ENCODE data around the gene LAMA2.

The LAMA2 gene

DNA sequence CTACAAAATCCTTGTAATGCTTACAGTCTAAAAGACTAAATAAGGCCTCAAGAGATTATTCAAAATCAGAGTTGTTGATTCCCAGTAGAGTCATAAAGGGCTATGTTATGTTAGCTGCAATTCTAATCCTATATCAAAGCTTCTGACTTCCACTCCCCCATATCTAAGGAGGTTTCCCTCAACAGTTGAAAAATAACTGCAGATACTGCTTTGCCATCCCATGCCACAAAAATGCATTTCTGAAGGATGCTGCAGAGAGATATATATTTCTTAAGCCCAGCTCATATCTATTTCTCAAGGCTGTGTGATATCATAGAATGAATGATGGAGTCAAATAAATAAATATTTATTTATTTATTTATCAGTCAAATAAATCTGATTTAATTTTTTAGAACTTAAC lies 332.3 kb downstream of the LAMA2 start:
- no peaks in the 10 kb centered on the region for H3K36me3 ChIP-seq (ENCODE audit: control insufficient read depth in 4 of 4, insufficient read depth in 4 of 4, low read length in 3 of 4)
- H3K27me3 ChIP-seq (replicated peaks in 2 of 5; ENCODE audit: control insufficient read depth in 4 of 5, insufficient read depth in 5 of 5, low read length in 4 of 5) = no peaks in the 10 kb centered on the region
- DNase-seq = no peak
- H3K4me3 ChIP-seq (ENCODE audit: control insufficient read depth in 1 of 7, extremely low read depth in 1 of 7, insufficient read depth in 4 of 7, low read depth in 2 of 7, low read length in 6 of 7) = no peak overlapping the region
- H3K27ac ChIP-seq (ENCODE audit: insufficient read depth in 1 of 2, low read depth in 1 of 2, low read length in 2 of 2, poor library complexity in 1 of 2, severe bottlenecking in 2 of 2) = no peak overlapping the region
- POLR2A ChIA-PET = no interaction called here
- no peaks in the 10 kb centered on the region for H3K4me1 ChIP-seq (ENCODE audit: control extremely low read depth in 1 of 4, control insufficient read depth in 4 of 4, insufficient read depth in 4 of 4, low read length in 3 of 4)
- CTCF ChIA-PET = no interaction called here
- H3K9me3 ChIP-seq (ENCODE audit: control extremely low read depth in 1 of 5, control insufficient read depth in 4 of 5, insufficient read depth in 2 of 5, low read depth in 1 of 5, low read length in 4 of 5) = no peaks in the 10 kb centered on the region

DNA sequence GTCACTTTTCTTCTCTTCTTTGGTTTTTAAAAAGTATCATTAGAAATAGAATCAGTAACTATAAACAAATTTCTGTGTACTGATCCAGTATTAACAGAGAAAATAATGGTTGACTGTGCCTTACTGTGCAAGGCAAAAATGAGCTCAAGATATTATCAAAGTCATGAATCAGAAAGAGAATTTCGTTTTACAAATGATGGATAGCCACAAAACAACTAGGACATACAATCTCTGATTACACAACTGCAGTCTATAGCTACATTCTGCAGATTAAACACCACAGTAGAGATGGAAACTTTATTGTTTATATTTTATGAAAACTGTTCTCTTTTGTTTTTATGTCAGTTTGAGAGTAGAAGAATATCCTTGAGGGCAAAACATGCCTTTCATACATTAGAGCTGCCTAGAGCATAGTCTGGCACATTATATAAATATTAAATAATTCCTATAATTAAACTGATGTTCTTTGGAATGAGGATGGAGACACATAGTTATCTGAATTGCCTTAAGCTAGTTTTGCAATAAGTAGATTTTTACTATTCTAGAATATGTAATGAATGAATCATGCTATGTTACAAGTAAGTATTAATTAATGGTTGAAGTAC lies 333.1 kb downstream of the LAMA2 start:
- ChIA-PET POLR2A (no interaction called here), CTCF (no interaction called here)
- Histone ChIP-seq H3K4me3 (ENCODE audit: control insufficient read depth in 1 of 7, extremely low read depth in 1 of 7, insufficient read depth in 4 of 7, low read depth in 2 of 7, low read length in 6 of 7) (no peak overlapping the region), H3K27me3 (replicated peaks in 2 of 5; ENCODE audit: control insufficient read depth in 4 of 5, insufficient read depth in 5 of 5, low read length in 4 of 5) (no peaks in the 10 kb centered on the region), H3K27ac (ENCODE audit: insufficient read depth in 1 of 2, low read depth in 1 of 2, low read length in 2 of 2, poor library complexity in 1 of 2, severe bottlenecking in 2 of 2) (no peak overlapping the region), H3K4me1 (ENCODE audit: control extremely low read depth in 1 of 4, control insufficient read depth in 4 of 4, insufficient read depth in 4 of 4, low read length in 3 of 4) (no peaks in the 10 kb centered on the region), H3K36me3 (ENCODE audit: control insufficient read depth in 4 of 4, insufficient read depth in 4 of 4, low read length in 3 of 4) (no peaks in the 10 kb centered on the region), H3K9me3 (ENCODE audit: control extremely low read depth in 1 of 5, control insufficient read depth in 4 of 5, insufficient read depth in 2 of 5, low read depth in 1 of 5, low read length in 4 of 5) (no peaks in the 10 kb centered on the region)
- no peak for DNase-seq
- WGBS (ENCODE audit: insufficient coverage) = no CpG with 5 or more reads among the region's 1 CpG

DNA sequence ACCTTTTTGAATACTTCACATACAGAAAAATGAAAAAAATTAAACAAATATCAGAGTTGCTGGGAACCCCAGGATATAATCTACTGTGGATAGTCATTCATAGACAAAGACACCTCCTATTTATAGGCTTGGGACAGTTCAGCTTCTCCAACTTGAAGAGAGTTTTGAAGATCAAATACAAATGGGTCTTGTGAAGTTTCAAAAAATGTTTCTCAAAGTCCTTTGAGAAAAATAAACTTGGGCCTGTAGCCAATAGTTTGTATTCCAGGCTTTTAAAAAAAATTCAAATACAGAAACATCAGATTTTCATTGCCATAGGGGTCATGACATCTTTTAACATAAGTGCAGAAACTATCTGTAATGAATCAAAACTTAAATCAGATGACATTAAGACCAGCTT lies 334.8 kb downstream of the LAMA2 start:
- ChIA-PET CTCF (no interaction called here), POLR2A (no interaction called here)
- no peaks in the 10 kb centered on the region for H3K9me3 ChIP-seq (ENCODE audit: control extremely low read depth in 1 of 5, control insufficient read depth in 4 of 5, insufficient read depth in 2 of 5, low read depth in 1 of 5, low read length in 4 of 5)
- H3K27me3 ChIP-seq (replicated peaks in 2 of 5; ENCODE audit: control insufficient read depth in 4 of 5, insufficient read depth in 5 of 5, low read length in 4 of 5) = no peaks in the 10 kb centered on the region
- no peaks in the 10 kb centered on the region for H3K4me1 ChIP-seq (ENCODE audit: control extremely low read depth in 1 of 4, control insufficient read depth in 4 of 4, insufficient read depth in 4 of 4, low read length in 3 of 4)
- no peak for DNase-seq
- no peak overlapping the region for H3K4me3 ChIP-seq (ENCODE audit: control insufficient read depth in 1 of 7, extremely low read depth in 1 of 7, insufficient read depth in 4 of 7, low read depth in 2 of 7, low read length in 6 of 7)
- no peak overlapping the region for H3K27ac ChIP-seq (ENCODE audit: insufficient read depth in 1 of 2, low read depth in 1 of 2, low read length in 2 of 2, poor library complexity in 1 of 2, severe bottlenecking in 2 of 2)
- H3K36me3 ChIP-seq (ENCODE audit: control insufficient read depth in 4 of 4, insufficient read depth in 4 of 4, low read length in 3 of 4) = no peaks in the 10 kb centered on the region

DNA sequence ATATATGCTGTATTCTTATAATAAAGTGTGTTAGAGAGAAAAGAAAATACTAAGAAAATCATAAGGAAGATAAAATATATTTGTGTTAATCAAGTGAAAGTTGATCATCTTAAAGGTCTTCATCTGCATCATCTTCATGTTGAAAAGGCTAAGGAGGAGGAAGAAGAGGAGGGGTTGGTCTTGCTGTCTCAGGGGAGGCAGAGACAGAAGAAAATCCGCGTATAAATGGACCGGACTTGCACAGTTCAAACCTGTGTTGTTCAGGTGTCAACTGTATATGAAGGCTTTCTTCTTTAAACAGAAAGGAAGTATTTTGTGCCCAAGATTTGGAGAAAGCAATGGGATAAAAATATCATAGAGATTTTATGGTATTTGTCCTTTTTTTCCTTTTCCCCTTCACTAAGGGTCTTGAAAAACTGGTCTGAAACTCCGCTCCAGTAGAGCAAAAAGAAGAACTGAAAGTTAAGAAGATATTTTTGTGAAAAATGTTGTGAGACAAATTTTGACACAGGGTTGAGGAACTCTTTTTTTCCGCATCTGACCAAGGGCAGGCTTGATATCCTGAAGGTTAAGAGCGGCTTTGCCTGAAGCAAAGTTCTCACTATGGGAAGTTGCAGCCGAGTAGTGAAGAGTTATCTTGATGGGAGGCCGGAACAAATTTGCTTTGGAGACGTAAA lies 350.7 kb downstream of the LAMA2 start:
- 96% methylated on average over 9 of the region's 9 CpGs for WGBS (ENCODE audit: insufficient coverage)
- ChIA-PET CTCF (no interaction called here), POLR2A (no interaction called here)
- no peaks in the 10 kb centered on the region for H3K9me3 ChIP-seq (ENCODE audit: control extremely low read depth in 1 of 5, control insufficient read depth in 4 of 5, insufficient read depth in 2 of 5, low read depth in 1 of 5, low read length in 4 of 5)
- H3K4me3 ChIP-seq (ENCODE audit: control insufficient read depth in 1 of 7, extremely low read depth in 1 of 7, insufficient read depth in 4 of 7, low read depth in 2 of 7, low read length in 6 of 7) = no peak overlapping the region
- no peak overlapping the region for H3K27ac ChIP-seq (ENCODE audit: insufficient read depth in 1 of 2, low read depth in 1 of 2, low read length in 2 of 2, poor library complexity in 1 of 2, severe bottlenecking in 2 of 2)
- no peak for DNase-seq
- no peaks in the 10 kb centered on the region for H3K4me1 ChIP-seq (ENCODE audit: control extremely low read depth in 1 of 4, control insufficient read depth in 4 of 4, insufficient read depth in 4 of 4, low read length in 3 of 4)
- H3K27me3 ChIP-seq (replicated peaks in 2 of 5; ENCODE audit: control insufficient read depth in 4 of 5, insufficient read depth in 5 of 5, low read length in 4 of 5) = no peaks in the 10 kb centered on the region
- no peaks in the 10 kb centered on the region for H3K36me3 ChIP-seq (ENCODE audit: control insufficient read depth in 4 of 4, insufficient read depth in 4 of 4, low read length in 3 of 4)

DNA sequence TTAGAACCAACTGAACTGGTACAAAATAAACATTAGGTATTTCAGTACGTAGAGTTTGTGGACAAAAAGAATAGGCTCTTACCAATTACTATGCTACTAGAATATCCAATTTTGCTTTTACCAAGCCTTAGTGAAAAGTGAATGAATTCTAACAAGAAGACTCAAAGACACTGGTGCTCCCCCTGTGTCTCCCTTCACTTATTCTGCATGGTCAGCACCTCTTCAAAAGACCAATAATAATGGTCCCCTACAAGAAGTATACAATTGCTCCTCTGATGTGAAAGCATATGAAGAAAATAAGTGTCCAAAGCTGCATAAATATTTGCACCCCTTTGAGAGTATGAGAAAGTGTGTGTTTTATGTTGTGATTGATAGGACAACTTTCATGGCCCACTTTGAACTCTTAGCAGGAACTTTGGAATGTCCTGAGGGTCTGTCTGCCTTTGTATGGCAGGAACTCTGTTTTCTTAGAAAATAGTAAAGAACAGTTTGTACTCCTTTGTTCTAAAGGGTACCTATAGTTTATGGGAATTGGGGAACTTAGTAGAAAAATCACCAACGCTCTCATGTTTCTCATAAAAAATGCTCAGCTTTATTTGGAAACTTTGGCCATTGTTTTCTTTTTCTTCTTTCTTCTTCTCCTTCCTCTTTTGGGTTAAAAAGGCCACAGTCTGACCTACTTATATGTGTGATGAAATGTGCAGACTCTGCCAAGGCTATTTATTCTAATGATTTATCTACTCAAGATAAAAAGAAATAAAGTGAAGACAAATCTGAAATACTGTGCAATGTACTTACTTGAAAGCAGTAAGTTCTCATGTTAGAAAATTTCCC lies 352.4 kb downstream of the LAMA2 start:
- WGBS (ENCODE audit: insufficient coverage) = no CpG with 5 or more reads among the region's 2 CpGs
- POLR2A ChIA-PET = no interaction called here
- no peak for DNase-seq

DNA sequence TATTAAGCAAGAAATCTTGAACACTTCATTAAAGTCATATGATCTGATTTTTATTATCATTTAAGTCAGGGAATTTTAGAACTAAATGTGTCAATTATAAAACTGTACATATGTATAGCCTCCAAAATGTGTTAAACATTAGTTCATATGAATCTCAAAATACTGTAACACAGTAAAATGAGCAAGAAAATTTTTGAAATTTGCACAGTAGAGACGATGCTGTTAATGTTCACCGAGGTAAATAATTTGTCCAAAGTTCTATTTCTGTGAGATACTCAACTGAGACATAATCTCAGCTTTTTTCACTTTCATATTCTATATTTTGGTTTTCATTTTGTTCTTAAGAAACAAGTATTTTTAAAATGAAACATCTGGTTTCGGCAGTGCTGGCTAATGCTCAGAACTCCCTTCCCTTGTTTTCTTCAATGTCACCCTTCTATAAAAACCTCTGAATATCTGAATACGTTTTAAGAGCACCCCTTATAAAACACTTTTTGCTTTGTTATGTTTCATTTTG lies 353.1 kb downstream of the LAMA2 start:
- WGBS (ENCODE audit: insufficient coverage) = no CpG with 5 or more reads among the region's 4 CpGs
- Histone ChIP-seq H3K4me3 (ENCODE audit: control insufficient read depth in 1 of 7, extremely low read depth in 1 of 7, insufficient read depth in 4 of 7, low read depth in 2 of 7, low read length in 6 of 7) (no peak overlapping the region), H3K27ac (ENCODE audit: insufficient read depth in 1 of 2, low read depth in 1 of 2, low read length in 2 of 2, poor library complexity in 1 of 2, severe bottlenecking in 2 of 2) (no peak overlapping the region), H3K27me3 (replicated peaks in 2 of 5; ENCODE audit: control insufficient read depth in 4 of 5, insufficient read depth in 5 of 5, low read length in 4 of 5) (no peaks in the 10 kb centered on the region), H3K36me3 (ENCODE audit: control insufficient read depth in 4 of 4, insufficient read depth in 4 of 4, low read length in 3 of 4) (no peaks in the 10 kb centered on the region), H3K4me1 (ENCODE audit: control extremely low read depth in 1 of 4, control insufficient read depth in 4 of 4, insufficient read depth in 4 of 4, low read length in 3 of 4) (no peaks in the 10 kb centered on the region), H3K9me3 (ENCODE audit: control extremely low read depth in 1 of 5, control insufficient read depth in 4 of 5, insufficient read depth in 2 of 5, low read depth in 1 of 5, low read length in 4 of 5) (no peaks in the 10 kb centered on the region)
- DNase-seq = no peak
- CTCF ChIA-PET = no interaction called here
- POLR2A ChIA-PET = no interaction called here

More for the DNA sequence above, 352.4 kb downstream of the LAMA2 start:
- Histone ChIP-seq H3K27ac (ENCODE audit: insufficient read depth in 1 of 2, low read depth in 1 of 2, low read length in 2 of 2, poor library complexity in 1 of 2, severe bottlenecking in 2 of 2) (no peak overlapping the region), H3K4me3 (ENCODE audit: control insufficient read depth in 1 of 7, extremely low read depth in 1 of 7, insufficient read depth in 4 of 7, low read depth in 2 of 7, low read length in 6 of 7) (no peak overlapping the region), H3K4me1 (ENCODE audit: control extremely low read depth in 1 of 4, control insufficient read depth in 4 of 4, insufficient read depth in 4 of 4, low read length in 3 of 4) (no peaks in the 10 kb centered on the region), H3K9me3 (ENCODE audit: control extremely low read depth in 1 of 5, control insufficient read depth in 4 of 5, insufficient read depth in 2 of 5, low read depth in 1 of 5, low read length in 4 of 5) (no peaks in the 10 kb centered on the region), H3K36me3 (ENCODE audit: control insufficient read depth in 4 of 4, insufficient read depth in 4 of 4, low read length in 3 of 4) (no peaks in the 10 kb centered on the region), H3K27me3 (replicated peaks in 2 of 5; ENCODE audit: control insufficient read depth in 4 of 5, insufficient read depth in 5 of 5, low read length in 4 of 5) (no peaks in the 10 kb centered on the region)
- CTCF ChIA-PET = no interaction called here

DNA sequence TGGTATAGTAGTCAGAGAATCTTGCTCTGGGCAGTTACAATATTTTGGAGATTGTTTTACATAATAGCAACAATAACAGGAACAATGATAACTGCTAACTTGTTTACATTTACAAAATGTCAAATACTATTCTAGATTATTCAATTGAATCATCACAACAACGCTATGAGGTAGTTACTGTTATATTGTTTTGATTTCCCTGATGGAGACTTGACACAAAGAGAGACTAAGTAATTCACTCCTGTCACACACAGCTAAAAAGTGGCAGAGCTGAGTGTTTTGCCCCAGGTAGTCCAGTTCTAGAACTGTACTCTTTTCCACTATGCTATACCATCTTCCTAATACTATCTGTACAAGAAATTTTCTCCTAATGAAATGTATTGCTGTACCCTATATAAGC lies 356.1 kb downstream of the LAMA2 start:
- Histone ChIP-seq H3K27ac (ENCODE audit: insufficient read depth in 1 of 2, low read depth in 1 of 2, low read length in 2 of 2, poor library complexity in 1 of 2, severe bottlenecking in 2 of 2) (no peak overlapping the region), H3K27me3 (replicated peaks in 2 of 5; ENCODE audit: control insufficient read depth in 4 of 5, insufficient read depth in 5 of 5, low read length in 4 of 5) (peaks cover 0 to 3% (median 0%) of the 10 kb centered on the region in 5 experiments), H3K4me3 (ENCODE audit: control insufficient read depth in 1 of 7, extremely low read depth in 1 of 7, insufficient read depth in 4 of 7, low read depth in 2 of 7, low read length in 6 of 7) (no peak overlapping the region), H3K9me3 (ENCODE audit: control extremely low read depth in 1 of 5, control insufficient read depth in 4 of 5, insufficient read depth in 2 of 5, low read depth in 1 of 5, low read length in 4 of 5) (no peaks in the 10 kb centered on the region), H3K36me3 (ENCODE audit: control insufficient read depth in 4 of 4, insufficient read depth in 4 of 4, low read length in 3 of 4) (no peaks in the 10 kb centered on the region), H3K4me1 (ENCODE audit: control extremely low read depth in 1 of 4, control insufficient read depth in 4 of 4, insufficient read depth in 4 of 4, low read length in 3 of 4) (no peaks in the 10 kb centered on the region)
- POLR2A ChIA-PET = interaction anchor here (0.6 kb wide), 1 partner anchor 88 kb away, joined by 4 read pairs; no protein-coding TSS in a partner anchor
- CTCF ChIA-PET = no interaction called here
- no CpG with 5 or more reads among the region's 1 CpG for WGBS (ENCODE audit: insufficient coverage)
- DNase-seq = no peak

All from common myeloid progenitor, CD34-positive (primary cell).